Measurements from ENCODE around the gene SPEG.
A peak's percentile ranks its signal among the peaks of the same experiment; 100 is the strongest.

The SPEG gene

DNA sequence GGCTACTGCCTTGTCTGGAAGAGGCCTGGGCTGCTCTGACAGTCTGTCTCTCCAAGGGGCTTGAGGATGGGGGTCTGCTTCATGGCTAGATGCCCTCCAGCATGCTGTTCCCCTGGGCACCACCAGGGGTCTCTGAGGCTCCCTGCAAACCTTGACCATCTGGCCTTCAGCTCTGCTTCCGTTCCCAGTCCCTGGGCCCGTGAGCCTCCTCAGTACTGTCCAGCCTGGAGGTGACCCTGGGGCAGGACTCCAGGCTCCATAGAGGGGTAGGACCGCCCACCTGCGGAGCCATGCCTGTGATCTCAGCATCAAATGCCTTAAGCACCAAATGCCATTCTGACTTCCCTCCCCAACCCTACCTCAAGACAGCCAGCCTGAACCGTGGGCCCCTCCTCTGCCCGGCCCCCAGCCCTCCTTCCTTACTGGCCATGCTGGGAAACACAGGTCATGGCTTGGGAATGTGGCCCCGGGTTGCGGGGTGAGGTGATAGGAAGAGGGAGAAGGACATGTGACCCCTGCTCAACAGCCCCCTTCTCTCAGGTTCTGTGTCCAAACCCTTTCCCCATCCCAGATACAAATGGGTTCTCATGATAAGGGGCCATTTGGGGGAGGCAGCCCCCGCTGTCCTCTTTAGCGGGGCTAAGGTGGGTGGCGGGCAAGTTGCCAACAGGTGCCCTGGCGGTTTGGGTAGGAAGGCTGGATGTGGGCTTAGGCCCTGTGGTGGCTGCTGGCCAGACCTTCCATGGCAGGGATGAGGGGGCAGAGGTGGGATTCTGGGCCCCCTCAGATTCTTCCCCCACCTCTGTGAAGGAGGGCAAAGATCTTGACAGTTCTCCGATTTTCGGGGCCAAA, 25.0 kb downstream of the SPEG start:
- TF ChIP-seq, protein P1, sequence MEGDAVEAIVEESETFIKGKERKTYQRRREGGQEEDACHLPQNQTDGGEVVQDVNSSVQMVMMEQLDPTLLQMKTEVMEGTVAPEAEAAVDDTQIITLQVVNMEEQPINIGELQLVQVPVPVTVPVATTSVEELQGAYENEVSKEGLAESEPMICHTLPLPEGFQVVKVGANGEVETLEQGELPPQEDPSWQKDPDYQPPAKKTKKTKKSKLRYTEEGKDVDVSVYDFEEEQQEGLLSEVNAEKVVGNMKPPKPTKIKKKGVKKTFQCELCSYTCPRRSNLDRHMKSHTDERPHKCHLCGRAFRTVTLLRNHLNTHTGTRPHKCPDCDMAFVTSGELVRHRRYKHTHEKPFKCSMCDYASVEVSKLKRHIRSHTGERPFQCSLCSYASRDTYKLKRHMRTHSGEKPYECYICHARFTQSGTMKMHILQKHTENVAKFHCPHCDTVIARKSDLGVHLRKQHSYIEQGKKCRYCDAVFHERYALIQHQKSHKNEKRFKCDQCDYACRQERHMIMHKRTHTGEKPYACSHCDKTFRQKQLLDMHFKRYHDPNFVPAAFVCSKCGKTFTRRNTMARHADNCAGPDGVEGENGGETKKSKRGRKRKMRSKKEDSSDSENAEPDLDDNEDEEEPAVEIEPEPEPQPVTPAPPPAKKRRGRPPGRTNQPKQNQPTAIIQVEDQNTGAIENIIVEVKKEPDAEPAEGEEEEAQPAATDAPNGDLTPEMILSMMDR (IDR thresholded peaks at IDR 0.05), result peak; percentile 76

DNA sequence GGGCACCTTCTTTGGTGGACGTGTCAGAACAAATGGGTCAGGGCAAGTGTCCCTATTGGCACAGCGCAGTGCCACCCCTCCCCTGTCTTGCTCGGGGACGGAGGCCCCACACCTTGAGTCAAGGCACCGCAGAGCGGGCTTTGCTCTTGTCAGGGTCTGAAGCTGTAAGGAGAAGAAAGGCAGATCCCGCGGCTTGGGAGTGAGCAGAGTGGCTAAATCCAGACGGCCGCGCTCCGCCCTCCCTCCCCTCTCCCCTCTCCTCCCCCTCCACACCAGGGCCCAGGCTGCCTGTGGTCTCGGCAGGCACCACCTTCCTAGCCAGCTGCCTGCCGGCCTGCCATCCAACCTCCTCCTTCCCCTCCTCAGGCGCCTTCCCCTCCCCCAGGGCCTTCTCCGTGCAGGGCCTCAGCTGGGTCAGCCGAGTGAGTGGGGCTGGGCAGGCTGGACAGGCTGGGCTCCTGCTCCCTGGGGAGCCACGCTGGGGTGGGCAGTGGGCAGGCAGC, 25.8 kb downstream of the SPEG start:
- TF ChIP-seq, protein P1 (IDR thresholded peaks at IDR 0.05), result no peak

DNA sequence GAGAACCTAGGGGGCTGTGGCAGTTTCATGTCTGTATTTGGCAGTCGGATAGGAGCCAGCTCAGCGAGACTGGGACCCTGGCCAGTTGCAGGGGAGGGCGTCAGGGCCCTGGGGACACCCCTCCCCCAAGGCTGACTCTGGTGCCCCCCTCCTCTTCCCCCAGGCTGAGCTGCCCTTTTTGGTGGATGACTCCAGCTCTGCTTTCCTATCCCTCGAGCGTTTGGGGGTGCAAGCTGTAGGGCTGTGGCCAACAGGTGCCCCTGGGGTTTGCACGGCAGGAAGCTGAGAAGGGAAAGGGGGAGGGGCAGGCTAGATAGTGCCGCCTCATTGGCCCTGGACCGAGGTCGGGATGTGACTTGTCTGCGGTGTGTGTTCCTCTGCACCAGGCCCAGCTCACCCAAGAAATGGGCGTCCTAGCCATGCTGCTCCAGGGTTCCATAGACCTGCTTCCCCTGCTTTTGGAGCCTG, 26.4 kb downstream of the SPEG start:
- TF ChIP-seq, protein P1 (IDR thresholded peaks at IDR 0.05), result no peak

DNA sequence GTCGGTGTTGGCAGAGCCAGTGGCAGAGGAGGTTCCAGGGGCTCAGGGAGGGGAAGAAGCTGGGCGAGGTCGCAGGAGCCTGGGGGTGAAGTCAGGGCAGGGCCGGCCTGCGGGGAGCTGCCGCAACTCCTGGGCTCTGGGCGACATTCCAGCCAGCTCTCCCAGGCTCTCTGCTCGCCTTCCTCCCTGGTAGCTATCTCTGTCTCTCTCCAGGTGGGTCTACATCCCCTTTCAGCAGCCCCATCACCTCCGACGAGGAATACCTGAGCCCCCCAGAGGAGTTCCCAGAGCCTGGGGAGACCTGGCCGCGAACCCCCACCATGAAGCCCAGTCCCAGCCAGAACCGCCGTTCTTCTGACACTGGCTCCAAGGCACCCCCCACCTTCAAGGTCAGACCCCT, 27.0 kb downstream of the SPEG start:
- TF ChIP-seq, protein P1 (IDR thresholded peaks at IDR 0.05), result no peak

DNA sequence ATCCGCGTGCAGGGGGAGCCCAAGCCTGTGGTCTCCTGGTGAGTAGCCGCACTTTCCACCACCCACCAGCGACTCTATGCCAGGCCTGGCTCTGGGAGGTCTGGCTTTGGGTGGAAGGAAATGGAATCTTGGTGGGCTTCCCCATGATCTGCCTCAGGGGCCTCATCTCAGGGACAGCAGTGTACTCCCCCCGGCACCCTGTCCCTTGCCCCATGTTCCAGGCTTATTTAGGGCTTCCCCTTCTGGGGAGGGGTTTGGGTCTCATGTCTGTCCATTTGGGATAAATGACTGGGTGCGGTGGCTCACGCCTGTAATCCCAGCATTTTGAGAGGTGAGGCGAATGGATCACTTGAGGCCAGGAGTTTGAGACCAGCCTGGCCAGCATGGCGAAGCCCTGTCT, 27.7 kb downstream of the SPEG start:
- TF ChIP-seq, protein P1 (IDR thresholded peaks at IDR 0.05), result no peak

DNA sequence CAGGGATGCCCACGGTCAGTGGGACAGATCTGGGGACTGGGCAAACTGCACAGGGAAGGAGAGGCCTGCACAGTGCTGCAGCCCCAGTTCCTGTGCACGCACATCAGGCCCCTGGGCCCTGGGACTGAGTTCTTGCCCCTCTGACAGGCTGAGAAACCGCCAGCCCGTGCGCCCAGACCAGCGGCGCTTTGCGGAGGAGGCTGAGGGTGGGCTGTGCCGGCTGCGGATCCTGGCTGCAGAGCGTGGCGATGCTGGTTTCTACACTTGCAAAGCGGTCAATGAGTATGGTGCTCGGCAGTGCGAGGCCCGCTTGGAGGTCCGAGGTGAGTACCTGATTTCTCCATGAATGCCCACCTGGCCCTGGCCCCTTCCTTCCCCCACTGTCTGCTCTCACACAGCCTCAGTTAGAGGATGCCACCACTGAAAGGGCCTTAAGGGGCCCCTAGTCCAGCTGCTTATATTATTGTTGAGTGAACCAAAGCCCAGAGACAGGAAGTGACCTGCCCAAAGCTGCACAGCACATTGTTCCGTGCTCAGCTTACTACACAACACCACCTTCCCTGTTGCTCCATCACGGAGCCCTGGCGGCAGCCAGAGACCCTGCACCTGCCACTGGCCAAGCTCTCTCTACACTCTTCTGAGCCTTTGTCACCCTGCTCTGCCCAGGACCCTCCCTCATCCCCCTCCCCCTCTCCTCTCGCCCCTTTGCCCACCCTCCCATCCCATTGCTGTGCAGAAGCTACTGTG, 29.8 kb downstream of the SPEG start:
- TF ChIP-seq, protein P1 (IDR thresholded peaks at IDR 0.05), result no peak

DNA sequence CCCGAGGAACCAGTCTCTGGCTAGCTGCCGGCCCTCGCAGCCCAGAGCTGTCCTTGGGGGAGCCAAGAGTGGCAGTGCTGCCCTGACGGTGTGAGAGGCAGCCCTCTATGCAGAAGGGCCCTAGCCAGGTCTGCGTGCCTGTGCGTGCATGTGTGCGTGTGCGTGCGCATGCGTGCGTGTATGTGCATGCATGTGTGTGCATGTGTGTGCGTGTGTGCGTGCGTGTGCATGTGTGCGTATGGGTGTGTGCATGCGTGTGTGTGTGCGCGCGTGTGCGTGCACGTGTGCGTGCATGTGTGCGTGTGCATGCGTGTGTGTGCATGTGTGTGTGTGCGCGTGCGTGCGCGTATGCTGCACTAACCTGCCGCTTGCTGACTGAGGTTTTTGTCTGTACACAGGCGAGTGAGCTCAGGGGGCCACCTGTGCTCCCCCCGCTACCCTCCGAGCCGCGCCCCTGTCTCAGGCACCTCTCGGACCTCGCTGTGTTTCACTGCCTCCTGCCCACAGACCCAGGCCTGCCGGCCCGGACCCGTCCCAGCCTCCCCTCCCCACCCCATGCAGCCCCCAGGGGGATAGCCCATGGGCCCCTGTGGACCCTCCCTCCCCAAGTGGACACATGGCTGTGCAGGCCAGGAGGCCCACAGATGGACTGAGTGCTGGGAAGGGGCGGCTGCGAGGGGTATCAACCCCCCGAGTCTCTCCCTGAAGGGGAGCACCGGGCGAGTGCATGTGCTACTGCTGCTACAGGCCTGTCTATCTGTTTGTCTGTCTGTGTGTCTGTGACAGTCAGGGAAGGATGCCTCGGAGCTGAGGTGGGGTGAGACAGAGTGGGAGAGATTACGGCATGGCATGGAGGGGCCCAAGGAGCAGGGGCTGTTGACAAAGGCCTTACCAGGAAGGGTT, 31.3 kb downstream of the SPEG start:
- TF ChIP-seq, protein P1 (IDR thresholded peaks at IDR 0.05), result no peak
